Effector CD8-positive, alpha-beta T cell (primary cell): Measurements from ENCODE around the gene DYNAP.

ENCODE experiments used
- DNase-seq: peaks from one replicate; lab custom pipeline; 2025; lab: John Stamatoyannopoulos, UW
- total RNA-seq, 4 experiments: gene quantifications; one replicate each; lab custom pipeline; 2026; lab: John Stamatoyannopoulos, UW

DYNAP gene, protein sequence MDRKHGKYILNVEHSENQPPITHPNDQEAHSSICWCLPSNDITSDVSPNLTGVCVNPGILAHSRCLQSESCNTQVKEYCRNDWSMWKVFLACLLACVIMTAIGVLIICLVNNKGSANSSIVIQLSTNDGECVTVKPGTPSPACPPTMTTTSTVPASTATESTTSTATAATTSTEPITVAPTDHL
- 0 to 0.24 (median 0) reads per million in 4 experiments for total RNA-seq

DNA sequence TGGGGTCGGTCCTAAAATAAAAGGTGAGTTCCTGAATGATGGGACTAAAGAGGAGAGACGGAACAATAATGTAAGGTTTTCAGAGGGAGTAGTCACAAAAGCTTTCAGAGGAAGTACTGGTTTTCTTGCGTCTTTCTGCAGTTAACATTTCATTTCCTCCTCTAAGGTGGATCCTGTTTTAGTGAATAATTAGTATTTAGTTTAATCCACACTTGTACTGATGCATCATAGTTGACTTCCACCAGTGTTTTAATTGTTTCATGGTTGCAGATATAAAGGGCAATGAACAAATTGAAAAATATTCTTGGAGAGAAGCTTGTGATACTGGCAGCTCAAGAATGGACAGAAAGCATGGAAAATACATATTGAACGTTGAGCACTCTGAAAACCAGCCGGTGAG is at the start of gene DYNAP:
Gene DYNAP (plus strand): TSS at position 301 of the 400 bp plus-strand sequence. CDS start 38 bp downstream, at position 339.
- DNase-seq: no peak

DNA sequence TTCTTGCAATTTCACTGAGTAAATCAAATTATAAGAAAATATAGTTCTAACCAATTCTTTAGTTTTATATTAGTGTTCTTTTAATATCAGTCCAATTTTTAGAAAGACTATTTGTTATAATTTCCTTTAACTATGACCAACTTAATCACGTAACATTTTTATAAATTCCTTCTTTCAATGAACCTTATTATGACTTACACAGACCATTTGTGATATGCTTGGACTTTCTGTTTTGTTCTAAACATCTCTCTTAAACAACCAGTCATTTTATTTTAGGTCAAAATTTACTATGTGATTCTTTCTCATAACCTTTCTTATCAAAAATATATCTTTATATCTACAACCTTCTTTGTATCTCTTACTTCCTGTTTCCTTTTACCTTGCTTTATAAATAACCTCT is 39.5 kb upstream of the DYNAP start:
- no peak for DNase-seq

DNA sequence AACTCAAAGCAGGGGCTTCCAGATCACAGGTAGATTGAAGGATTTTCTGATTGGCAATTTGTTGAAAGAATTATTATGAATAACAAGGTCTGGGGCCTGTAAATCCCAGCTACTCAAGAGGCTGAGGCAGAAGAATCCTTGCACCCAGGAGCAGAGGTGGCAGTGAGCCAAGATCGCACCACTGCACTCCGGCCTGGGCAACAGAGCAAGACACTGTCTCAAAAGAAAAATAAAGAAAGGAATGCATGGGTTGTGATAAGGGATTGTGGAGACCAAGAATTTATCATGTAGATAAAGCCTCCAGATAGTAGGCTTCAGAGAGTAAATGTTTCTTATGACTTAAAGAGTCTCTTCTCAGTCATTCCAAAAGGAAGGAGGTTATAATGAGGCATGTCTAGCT is 35.8 kb upstream of the DYNAP start:
- no peak for DNase-seq

DNA sequence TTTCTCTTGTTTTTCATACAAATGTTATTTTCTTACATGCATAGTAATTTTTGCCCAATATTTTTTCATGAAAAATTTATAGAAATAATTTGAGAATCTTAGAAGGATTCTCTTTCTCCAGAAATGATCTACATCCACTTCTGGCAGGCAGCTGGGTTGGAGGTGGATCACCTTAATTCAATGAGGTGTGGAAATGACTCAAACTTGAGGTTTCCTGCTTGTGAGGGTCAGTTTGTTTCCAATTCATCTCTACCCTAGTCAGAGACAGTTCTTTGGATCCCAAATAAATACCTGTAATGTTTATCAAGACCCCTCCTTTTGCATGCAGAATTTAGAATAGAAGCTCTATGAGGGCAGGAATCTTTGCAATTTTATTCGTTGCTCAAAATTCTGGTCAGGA is 35.0 kb upstream of the DYNAP start:
- DNase-seq: no peak

DNA sequence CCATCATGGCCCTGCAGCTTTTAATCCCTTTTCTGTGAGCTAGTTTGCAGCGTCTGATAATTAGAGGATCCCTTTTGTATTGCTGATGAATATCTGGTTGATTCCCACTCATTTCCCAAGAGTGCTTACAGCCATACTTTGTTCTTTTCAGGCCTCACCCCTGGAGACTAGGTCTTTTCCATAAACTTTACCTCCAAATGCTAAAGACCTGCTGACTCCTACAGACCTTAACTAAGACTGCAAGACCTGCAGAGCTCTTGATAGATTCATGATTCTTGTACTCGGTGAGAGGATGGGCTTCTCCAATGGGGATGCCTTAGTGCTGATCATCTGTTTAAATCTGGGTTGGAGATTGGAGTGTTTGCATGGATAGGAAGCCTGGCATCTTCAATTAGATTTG is 33.1 kb upstream of the DYNAP start:
- DNase-seq: no peak

DNA sequence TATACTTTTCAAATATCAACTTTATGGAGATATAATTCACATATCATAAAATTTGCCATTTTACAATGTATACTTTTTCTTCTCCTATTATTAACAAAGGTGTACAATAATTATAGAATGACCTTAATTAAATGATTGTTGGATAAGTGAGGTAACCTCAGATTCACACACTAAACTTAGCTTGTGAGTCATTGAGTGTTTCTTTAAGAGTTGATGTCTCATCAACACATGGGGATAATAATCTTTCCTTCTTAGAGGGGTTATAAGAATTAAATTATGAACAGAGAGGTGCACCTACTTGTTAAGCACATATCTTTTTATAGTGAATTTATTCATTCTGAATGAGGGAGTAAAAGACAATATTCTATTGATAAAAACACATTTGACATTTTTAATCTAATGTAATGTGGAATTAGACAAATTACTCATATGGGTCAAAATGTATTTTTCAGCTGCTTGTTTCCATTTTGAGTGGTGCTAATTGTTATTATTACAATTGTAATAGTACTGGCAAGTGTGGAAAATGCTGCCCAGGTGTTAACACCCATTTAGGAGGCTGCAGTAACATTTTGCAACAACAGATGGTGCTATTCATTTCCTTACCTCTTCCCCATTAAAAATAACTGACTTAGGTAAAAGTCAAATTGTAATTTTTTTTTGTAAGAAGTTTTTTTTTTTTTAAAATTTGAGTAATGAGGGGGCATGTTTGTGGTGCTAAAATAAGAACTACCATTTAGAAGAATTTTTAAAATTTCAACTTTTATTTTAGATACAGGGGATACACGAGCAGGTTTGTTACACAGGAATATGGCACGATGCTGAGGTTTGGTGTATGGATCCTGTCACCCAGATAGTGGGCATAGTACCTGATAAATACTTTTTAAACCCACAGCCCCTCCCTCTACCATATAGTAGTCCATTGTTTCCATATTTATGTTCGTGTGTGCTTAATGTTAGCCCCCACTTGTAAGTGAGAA is 32.1 kb upstream of the DYNAP start:
- no peak for DNase-seq

DNA sequence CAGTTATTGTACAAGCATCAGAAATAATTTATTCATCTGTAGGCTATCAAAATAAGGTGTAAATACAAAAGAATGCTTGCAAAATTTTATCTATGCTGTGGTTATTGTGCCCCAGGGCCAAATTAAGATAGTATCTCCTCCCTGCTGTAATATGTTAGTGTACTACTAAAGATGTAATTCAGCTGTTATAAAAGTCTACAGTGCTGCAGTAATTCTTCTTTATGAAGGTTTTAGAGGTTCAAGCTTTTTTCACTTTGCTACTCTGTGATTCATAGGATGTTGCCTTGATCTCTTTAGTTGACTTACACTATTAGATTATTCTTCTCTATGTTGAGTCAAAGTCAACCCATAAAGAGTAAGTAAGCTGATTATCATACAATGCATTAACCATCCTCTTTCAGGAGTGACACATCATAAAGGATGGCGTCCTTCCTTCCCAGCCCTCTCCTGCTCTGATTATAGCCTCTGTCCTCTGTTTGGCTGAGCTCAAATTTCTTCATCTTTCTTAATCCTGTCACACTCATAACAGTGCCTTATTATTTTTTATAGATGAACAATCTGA is 29.3 kb upstream of the DYNAP start:
- DNase-seq: no peak

DNA sequence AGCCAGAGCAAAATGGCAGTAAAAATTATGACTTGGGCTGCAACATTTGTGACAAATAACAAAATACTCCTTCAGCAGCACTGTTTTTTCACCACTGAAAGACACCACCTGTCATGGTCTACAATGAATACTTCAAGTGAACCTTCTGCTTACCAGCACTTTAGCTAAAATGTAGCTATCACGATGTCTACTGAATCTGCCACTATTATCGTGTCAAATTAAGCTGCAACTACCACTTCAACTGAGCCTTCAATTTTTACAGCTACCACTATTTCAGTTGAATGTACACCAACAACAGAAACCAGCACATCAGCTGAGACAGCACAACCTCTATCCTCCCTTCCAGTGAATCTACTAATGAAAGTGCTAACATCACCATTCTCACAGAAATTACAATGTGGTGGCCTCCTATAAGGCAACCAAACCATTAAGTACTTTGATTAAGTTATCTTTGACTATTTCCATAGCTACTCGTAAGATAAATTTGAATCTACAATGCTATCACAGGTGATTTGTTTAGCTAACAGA is 10.8 kb upstream of the DYNAP start:
- no peak for DNase-seq

DNA sequence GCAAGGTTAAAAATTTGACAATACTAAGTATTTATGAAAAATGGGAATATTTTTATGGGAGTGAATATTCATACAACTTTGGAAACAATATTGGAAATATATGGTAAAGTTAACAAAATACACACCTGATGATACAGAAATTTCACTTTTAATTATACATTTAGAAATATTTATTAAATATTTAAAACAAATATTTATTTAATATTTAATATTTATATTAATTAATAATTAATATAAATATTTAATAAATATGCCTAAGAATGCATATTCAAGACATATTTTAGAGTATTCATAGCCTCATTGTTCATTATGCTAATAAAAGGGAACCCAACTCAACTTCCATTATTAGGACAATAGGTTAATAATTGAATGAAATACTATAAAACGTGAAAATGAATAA is 7.0 kb upstream of the DYNAP start:
- DNase-seq: no peak

DNA sequence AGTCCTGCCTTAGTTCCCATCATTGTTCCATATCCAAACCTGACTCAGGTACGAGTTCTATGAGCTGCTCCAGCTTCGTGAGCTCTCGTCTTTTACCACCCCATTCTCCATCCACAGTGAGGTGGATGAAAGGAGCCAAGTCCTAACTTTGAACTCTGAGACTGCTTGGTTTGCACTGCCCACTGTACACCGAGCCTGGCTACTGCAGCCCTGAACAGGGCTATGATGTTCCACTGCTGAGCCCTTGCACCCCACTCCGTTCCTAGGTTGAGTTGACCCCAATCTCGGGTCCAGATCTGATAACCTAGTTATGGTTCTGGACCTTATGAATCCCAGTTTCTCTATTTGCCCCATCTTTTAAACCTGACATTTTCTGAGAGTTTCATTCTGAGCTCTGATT is 5.3 kb upstream of the DYNAP start:
- no peak for DNase-seq

DNA sequence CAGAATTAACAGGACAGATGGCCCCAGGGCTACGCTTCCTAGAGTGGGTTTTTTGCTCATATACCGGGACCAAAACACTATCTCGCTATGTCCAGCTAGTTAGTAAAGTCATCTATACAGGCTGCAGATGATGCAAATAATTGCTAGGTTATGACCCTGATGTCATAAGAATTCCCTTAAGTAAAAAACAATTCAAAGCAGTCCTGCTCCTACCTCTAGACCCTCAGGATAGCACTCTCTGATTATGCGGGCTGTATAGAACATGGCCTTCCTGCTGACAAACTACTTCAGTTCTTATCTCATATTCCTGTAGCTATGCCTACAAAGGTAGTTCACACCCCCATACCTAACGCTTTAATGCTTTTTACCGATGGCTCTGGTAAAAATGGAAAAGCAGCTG is 13.2 kb downstream of the DYNAP start:
- no peak for DNase-seq

DNA sequence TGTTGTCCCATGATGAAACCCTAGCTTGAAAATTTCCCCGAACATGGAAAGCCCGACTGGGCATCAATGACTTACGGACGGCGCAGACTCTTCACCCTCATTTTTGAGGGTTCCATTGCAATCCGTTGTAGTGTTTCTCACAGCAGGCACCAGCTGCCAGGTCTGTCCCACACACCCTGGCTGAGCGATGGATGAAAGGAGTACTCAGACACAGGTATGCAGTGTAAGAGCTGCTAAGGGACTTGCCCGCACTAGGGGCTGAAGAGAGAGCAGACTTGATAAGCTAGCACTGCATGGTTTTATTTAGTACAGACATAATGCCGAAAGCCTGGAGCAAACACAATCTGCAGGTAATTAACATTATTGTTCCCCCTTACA is 15.8 kb downstream of the DYNAP start:
- no peak for DNase-seq

DNA sequence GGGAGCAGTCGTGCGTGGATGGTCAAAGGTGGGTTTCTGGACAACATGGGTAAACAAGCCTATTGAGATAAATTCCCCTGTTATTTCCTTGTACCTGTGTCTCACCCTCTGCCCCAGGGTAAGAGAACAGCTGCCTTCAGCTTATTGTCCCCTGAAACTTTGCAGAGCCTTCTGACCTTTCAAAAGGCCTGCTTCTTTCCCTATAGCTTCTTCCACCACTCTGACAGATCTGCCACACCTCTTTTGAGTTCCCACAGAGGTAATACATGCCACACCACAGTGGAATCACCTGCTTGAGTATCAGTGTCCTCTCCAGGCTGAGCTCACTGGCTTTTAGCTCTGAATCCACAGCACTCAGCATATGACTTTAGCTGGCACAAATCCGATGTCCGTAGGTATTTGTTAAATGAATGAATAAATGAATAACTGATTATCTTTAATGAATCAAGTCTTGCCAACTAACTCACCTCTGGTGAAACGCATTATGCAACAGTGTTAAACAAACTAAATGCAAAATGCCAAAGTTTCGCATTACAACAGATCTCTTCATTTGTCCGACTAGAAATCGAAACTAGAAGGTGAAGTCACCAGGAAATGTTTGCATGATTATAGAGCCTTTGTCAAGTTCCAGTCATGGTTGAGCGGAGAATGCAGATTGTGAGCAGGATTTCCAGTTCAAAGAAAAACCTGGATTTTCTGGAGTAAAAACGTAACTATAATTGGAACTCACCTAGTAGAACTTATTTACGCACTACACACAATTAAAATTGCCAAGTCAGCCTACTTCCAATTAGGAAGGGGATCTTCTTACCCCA is 16.4 kb downstream of the DYNAP start:
- no peak for DNase-seq

DNA sequence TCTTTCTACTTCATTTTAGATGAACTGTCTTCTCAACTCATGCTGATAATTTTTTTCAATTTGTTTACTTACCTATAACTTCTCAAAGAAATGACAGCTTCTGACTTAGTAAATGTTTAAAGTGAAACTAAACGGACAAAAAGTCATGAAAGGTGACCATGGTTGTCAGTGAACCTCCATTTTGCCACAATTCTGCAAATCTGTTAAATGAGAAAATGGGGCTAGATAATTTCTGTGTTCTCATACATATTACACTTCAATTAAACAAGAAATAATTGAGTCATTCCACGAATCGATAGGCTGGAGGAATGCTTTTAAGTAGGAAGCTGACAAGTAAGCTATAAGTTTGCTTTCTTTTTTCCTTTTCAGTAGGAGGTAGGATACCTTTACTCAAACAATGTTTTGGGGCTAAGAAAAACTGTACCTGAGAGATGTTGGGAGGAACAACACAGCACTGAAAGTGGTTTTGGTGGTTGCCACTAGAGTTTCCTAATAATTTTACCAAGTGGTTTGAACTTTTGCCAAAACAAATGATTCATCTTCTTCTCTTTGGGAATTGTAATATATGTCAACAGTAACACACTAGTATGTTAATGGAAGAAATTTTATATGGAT is 17.1 kb downstream of the DYNAP start:
- no peak for DNase-seq

DNA sequence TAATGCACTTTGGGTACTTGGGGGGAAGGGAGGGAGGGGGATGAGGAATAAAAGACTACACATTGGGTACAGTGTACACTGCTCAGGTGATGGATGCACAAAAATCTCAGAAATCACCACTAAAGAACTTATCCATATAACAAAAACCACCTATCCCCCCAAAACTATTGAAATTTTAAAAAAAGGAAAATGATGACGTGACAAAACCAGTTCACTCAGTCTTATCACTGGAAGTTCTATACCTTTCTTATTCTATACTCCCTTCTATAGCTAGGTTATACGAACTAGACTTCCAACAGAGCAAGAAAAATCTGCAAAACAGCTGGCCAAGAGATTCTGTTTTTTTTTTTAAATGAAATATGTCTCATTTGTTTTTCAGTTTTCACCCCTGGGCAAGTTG is 20.8 kb downstream of the DYNAP start:
- DNase-seq: no peak

DNA sequence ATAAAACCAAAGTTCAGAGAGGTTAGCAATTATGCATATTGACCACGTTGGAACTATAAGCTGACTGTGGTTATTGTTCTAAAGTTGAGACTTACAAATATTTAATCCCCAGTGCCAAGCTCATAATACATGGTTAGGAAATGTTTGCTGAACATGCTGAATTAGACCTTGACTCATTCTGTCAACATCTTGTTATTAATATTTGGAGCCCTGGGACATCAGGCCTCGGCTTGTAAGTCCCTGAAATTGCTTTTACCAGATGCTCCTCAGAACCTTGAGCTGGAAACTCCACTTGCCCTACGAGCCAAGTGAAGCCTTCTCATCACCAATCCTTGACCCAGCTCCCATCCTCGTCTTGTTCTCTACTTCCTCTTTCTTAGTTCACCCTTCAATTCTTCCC is 21.2 kb downstream of the DYNAP start:
- no peak for DNase-seq

DNA sequence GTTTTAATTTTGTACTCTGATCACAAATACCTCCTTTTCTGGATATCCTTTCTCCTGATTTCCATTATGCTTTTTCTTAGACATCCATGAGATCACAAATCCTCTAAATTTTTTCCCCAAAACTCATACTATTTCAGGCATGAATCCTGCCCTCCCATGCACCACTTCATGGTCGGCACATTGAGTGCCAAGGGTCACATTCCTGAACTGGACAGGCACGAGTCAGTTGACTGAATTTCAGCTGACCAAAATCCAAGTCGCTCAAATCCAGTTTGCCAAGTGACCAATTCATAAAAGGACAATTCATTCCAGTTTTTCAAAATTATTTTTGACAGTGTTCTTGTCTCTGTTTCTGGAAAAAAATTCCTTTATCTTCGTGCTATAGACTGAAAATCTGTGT is 22.1 kb downstream of the DYNAP start:
- no peak for DNase-seq

DNA sequence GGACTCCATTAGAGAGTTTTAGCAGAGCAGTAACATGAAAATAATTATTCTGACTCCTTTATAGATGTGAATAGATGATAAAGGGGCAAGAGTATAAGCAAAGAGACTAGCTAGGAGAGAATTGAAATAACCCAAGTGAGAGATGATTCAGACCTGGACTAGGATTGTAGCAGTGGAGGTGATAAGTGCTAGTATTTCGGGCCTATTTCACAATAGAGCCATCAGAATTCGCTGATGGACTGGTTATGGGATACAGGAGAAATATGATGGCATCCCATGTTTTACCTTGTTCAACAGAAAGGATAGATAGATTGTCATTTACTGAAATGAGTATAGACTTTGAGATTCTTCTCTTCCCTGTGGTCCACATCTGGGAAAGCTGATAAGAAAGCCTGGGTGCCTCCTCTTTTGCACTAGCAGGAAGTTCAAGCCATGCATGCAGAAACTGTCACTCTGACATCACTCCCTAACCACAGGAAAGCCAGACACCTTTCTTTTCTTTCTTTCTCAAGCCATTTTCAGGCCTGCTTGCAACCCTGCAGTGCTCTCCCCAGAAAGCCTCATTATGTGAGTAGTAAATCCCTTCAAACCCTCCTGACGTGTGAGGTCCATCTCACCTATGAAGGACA is 25.3 kb downstream of the DYNAP start:
- DNase-seq: no peak

DNA sequence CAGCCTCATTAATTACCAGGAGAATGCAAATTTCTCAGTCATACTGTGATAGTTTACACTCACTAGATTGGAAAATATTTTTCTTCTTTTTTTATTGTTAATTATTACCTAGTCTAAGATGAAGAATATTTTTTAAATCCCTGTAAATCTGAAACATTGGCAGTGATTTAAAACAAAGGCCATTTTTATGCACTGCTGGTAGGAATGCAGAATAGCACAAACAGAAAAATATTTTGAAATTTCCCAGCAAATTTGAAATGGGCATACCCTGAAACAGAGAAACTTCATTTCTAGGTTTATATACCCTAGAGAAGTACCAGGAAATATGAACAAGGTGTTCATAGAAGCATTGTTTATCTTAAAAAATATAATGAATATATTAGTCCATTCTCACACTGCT is 31.0 kb downstream of the DYNAP start:
- DNase-seq: no peak

DNA sequence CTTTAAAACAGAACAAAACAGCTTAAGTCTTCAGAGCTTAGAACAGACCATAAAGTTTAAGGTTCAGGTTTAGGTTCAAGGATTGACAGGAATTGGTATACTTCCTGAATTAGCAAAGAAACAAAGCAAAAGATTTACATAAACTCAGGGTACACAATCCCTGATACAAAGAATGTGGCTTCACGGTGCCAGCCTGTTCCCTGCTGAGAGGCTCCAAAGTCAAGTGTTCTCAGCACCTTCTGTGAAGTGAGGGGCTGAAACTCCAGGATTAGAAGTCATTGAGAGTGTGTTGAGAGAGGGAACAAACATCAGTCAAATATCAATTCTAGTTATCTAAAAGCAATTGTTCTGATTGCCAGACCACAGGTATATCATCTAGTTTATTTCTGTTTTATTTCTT is 35.7 kb downstream of the DYNAP start:
- DNase-seq: no peak

DNA sequence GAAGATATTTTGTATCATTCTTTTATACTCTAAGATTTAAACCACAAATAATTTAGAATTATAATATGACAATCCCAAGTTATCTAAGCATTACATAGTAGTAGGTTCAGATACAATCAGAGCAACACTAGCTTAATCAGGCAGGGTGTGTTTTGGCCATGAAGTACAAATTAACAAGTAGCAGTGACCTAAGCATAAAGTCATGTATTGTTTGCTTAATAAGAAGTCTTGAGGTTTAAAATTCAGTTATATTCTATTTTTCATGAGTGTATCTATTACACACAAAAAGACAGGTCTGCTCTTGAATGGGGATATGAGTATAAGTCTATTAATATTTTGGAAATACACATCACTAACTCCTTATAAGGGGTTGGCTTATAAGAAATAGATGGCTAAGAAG is 39.9 kb downstream of the DYNAP start:
- DNase-seq: no peak
